Adipose tissue (tissue), 3 donors: Measurements from ENCODE around the gene XKR7. TPM values are rescaled to one million over a fixed set of nuclear protein-coding genes. Genes with fewer than 3 reads are reported as not detected.

Experiments used
- H3K27ac ChIP-seq: one replicate; pipeline ENCODE4 v1.5.1; 2013; ENCODE audit warnings: low read depth, low read length
- WGBS, 3 donors: extraction: QIAGEN DNeasy Blood & Tissue Kit; methylation state at CpG; one replicate each; pipeline ENCODE4 v1.1.7; 2013; 5-methylcytosine and 5-hydroxymethylcytosine counted together
- polyA plus RNA-seq, 3 donors: library from polyadenylated mRNA; stranded (reverse); fragments of 200-250 nt; gene quantifications; one replicate each; pipeline ENCODE4 v1.2.3, GENCODE V29; 2013
- donor health status: healthy with polysubstance abuse.
- donor health status: Bipolar disorder and iron deficiency.
- donor health status: healthy.

The XKR7 gene
- polyA plus RNA-seq, 3 donors = under 0.01 to 0.15 TPM; not detected in 1

- no peak overlapping the region for H3K27ac ChIP-seq
Measured at GRCh38 chr20:32004963-32005362, 37.0 kb downstream of the XKR7 start.

GRCh38 chr20:32006053-32006452, 38.1 kb downstream of the XKR7 start:
- 83 to 89% (median 83%) methylated on average over 5 of the region's 5 CpGs for WGBS, 3 donors
- H3K27ac ChIP-seq = no peak overlapping the region

- no peak overlapping the region for H3K27ac ChIP-seq
- WGBS, 3 donors = 40 to 62% (median 61%) methylated on average over 8 of the region's 8 CpGs
Measured at GRCh38 chr20:32006841-32007786, 39.2 kb downstream of the XKR7 start.

GRCh38 chr20:32007787-32008616, 40.1 kb downstream of the XKR7 start:
- no peak overlapping the region for H3K27ac ChIP-seq
- WGBS, 3 donors = 26 to 36% (median 34%) methylated on average over 10 of the region's 10 CpGs

- H3K27ac ChIP-seq = no peak overlapping the region
- 72 to 86% (median 79%) methylated on average over 7 of the region's 7 CpGs for WGBS, 3 donors
Measured at GRCh38 chr20:32009564-32009963, 41.6 kb downstream of the XKR7 start.

- WGBS, 3 donors = 40 to 53% (median 48%) methylated on average over 2 of the region's 2 CpGs
- H3K27ac ChIP-seq = no peak within 1 kb of the TSS
Measured at GRCh38 chr20:32010101-32010500, 42.1 kb downstream of the XKR7 start, which contains the start of gene CCM2L. TSS of gene CCM2L (plus strand) at chr20:32010438. CDS start at chr20:32010455, 17 bp downstream.

GRCh38 chr20:32010666-32011065, 42.7 kb downstream of the XKR7 start:
- no peak overlapping the region for H3K27ac ChIP-seq
- WGBS, 3 donors = 28 to 53% (median 38%) methylated on average over 8 of the region's 8 CpGs

- WGBS, 3 donors = 74 to 82% (median 78%) methylated on average over 5 of the region's 5 CpGs
Measured at GRCh38 chr20:32012159-32012688, 44.3 kb downstream of the XKR7 start.

GRCh38 chr20:32013326-32013725, 45.4 kb downstream of the XKR7 start:
- no peak overlapping the region for H3K27ac ChIP-seq
- 67 to 80% (median 74%) methylated on average over 7 of the region's 7 CpGs for WGBS, 3 donors

More at GRCh38 chr20:32012159-32012688, 44.3 kb downstream of the XKR7 start:
- no peak overlapping the region for H3K27ac ChIP-seq

GRCh38 chr20:32017711-32018251, 49.8 kb downstream of the XKR7 start:
- no peak overlapping the region for H3K27ac ChIP-seq
- 10 to 26% (median 21%) methylated on average over 12 to 29 of the region's 35 CpGs for WGBS, 3 donors

- no peak overlapping the region for H3K27ac ChIP-seq
- 1 to 4% (median 2%) methylated on average over 42 to 64 of the region's 67 CpGs for WGBS, 3 donors
Measured at GRCh38 chr20:32018269-32019155, 50.6 kb downstream of the XKR7 start.

- 0 to 2% (median 1%) methylated on average over 5 to 40 of the region's 42 CpGs for WGBS, 3 donors
- H3K27ac ChIP-seq = no peak overlapping the region
Measured at GRCh38 chr20:32019156-32019510, 51.2 kb downstream of the XKR7 start.

GRCh38 chr20:32019563-32020463, 51.9 kb downstream of the XKR7 start:
- no peak overlapping the region for H3K27ac ChIP-seq
- 29 to 35% (median 31%) methylated on average over 11 of the region's 11 CpGs for WGBS, 3 donors

- WGBS, 3 donors = 80 to 92% (median 86%) methylated on average over 4 of the region's 4 CpGs
Measured at GRCh38 chr20:32021091-32021490, 53.1 kb downstream of the XKR7 start.

GRCh38 chr20:32024683-32025295, 56.8 kb downstream of the XKR7 start:
- WGBS, 3 donors = 75 to 78% (median 77%) methylated on average over 6 of the region's 6 CpGs
- H3K27ac ChIP-seq = no peak overlapping the region

More at GRCh38 chr20:32021091-32021490, 53.1 kb downstream of the XKR7 start:
- H3K27ac ChIP-seq = no peak overlapping the region

- H3K27ac ChIP-seq = no peak overlapping the region
- WGBS, 3 donors = 90 to 94% (median 93%) methylated on average over 3 of the region's 3 CpGs
Measured at GRCh38 chr20:32027643-32028042, 59.7 kb downstream of the XKR7 start.
